ENCODE results near the gene HIVEP3.

Gene HIVEP3

DNA sequence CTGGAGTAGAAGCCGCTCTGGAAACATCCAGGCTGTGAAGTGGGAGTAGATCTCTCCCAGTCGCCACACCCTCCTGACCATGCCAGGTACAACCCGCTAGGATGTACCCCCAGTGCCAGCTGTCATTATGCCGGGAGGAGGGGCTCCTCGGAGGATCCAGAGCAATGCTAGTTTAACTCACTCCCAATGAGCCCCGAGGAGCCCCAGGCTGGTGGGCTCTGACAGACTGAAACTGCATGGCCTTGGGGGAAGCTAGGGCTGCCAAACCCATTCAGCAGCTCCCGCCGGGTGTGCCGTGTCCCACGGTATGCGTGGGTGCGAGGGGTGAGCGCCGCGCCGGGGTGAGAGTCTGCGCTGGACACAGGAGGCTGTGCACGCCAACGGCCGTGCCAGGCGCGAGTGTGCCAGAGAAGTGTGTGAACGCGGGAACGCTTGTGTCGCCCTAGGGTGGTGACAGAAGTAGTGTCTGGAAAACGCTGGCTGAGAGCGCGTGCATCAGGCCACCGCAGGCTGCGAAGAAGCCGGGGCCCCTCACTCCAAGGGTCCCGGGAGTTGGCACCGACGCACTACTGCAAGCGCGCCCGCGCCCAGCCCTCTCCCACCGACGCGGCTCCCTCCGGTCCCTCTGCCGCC, 257.2 kb downstream of the HIVEP3 start:
- no peak for DNase-seq

DNA sequence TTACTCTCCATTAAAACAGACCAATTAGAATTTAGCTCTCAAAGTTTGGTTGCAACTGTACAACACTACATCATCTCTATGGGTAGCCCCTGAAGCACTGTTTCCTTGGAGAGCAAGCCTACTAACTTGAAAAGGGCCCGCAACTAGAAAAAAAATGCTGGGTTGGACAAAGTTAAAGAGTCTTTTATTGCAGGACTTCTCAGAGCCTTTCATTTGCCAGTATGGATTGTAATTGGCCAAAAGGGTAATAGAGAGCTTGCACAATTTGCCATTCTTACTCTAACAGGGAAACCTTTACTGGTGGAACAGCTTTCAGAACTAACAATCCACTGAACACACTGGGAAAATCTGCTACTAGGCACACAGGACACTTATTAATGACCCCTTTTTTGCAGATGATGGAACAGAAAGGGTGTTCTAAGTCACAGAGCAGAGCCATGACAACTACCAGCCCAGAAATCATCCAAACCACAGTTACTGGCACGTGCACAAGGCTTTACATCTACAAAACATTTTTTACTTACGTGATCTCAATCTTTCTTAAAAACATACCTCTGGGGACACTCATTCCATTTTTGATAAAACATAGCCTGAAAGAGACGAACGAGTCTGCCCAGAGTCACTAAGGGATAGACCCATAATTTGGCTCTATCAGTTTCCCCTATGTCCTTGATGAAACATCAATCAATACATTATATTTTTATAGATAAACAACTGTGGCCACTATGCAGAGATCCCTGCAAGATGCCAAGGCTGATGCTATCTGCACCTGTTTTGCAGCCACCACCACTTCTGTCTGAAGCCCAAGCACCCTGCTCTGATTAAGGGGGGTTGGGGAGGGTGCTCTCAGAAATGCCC, 257.9 kb downstream of the HIVEP3 start:
- no peak for DNase-seq

DNA sequence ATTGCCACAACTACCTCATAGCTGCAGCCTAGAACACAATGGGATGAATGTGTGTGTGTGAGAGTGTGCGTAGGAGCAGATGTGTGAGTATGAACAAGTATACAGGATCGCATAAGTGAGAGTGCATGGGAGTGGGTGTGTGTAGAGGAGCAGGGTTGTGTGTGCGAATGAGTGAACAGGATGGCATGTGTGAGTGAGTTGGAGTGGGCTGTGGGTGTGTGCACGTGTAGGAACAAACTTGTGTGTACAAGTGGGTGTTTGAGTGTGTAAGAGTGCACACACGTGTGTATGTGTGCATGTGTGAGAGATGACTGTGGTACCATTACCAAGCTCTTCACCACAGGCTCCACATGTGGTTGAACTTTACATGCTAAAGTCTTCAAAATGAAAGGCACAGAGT, 258.8 kb downstream of the HIVEP3 start:
- DNase-seq: no peak

DNA sequence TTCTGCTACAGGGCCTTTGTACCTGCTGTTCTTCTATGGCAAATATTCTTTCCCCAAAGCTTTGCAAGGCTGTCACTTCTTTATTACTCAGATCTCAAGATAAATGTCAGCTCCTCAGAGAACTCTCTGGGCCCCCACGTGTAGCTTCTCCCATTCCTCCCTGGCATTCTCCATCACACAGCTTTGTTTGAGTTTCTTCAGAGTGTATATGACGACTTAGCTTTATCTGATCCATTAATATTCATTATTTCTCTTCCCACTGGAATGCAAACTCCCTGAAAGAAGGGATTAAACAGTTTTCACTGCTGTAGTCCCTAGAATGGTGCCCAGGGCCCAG, 259.6 kb downstream of the HIVEP3 start:
- DNase-seq: no peak

DNA sequence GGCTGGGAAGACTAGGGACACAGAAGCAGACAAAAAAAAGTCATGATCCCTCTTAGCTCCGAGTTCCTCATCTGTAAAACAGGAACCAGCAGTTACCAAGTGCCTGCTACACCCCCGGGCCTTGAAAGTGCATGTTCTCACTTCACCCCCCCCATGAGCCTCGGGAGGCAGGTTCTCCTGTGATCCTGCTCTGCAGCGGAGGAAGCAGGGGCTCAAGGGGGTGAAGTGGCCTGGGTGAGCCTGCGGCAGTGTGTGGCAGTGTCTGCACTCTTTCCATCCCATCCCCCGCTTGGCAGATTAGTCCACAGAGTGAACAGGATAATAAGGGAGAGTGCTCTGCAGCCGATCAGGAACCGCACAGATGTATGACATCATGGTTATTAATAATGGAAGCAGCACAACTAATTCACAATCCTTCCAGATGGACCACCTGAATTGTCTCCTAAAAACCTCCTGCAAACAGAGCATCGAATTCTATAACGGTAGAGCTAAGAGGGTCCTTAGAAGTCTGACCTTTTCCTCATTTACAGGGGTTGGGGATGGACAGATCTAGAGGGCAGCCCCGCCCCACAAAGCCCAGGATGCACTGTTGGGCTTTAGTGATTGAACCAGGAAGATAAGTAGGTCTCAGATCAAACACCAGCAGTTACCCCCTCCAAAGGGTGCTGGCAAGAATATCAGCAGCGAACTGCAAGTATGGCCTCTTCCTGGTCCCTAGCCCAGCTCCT, 260.1 kb downstream of the HIVEP3 start:
- DNase-seq: no peak

DNA sequence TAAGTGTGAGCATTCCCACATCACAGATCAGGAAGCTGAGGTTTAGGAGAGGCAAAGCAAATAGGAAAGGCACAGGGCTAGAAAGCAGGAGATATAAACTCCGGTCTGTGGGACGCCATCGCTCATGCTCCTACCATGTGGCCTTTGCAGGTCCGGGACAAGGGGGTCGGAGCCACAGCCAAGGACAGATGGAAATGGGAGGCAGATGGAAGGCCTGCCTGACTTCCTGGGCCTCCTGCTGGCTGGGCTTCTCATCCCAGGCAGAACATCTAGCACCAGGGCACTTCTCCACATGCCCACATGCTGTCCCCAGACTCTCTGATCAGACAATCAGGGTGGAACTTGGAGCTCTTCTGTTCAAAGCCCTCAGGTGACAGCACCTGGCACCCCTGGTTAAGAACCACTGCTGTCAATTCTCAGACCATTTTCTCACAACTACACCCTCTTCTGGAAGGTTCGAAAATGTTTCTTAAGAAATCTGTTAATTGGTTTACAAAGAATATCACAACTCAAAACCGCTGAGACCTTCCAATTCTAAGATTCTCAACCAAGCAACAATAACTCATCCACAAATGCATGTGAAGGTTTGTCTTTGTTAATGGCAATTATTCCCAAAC, 260.9 kb downstream of the HIVEP3 start:
- DNase-seq: no peak

DNA sequence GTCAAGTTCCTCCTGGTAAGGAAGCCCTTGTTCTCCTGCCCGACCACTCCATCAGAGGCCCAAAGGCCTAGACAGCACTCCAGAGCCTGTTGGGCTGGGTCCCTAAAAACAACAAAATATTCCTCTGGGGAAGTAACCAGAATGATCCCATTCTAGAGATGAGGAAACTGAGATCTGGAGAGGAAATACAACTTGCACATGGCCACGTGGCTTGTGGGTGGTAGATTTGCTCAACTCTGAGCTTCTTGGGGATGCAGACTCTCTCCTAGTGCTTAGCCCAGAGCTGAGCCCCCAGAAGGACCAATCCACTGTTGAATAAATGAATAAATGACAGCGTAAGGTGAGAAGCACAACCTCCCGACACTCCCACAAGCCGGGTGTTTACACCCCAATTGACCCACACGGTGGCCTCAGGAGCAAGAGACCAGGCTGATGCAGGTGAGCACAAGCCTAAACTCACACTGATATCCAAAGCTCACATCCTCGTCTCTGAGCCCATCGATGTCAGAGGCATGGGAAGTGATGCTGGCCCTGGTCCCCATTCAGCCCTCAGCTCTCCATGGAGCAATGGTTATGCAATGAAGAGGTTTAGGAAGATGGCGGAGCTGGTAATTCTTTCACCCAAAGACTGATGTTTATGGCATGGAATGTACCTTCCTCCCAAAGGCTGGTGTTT, 261.8 kb downstream of the HIVEP3 start:
- no peak for DNase-seq

DNA sequence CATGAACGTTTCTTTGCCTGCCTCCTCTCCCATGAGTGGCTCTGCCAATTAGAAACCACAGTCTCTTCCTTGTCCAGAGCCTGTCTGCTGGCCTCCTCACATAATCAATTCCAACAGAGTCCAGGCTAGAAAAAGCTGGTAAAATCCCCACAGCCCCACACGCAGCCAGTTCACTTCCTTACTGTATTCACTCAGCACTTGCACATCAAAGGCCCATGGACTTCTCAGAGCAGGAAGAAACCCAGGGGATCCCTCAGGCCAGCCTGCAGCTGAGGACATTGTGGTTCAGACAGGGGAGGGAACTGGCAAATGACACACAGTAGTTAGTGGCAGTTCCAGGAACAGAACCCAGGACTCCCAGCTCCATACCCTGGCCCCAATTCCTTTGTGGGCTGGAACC, 262.7 kb downstream of the HIVEP3 start:
- no peak for DNase-seq

DNA sequence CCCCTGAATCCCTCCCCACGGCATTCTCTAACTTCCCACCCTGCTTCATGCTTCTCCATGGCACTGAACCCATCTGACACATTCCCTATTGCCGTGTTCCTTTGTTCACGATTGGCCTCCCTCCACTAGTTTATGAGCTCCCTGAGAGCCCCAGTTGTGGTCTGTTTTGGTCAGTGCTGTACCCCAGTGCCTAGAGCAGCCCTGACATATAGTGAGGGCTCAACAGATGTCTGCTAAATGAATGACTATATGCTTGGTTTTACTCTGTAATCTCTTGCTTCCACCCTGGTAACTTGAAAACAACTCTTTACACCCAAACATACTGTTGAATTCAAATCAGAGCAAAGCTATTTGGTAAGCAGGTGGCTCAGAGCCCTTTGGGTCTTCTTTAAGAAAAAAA, 263.1 kb downstream of the HIVEP3 start:
- DNase-seq: no peak

- no peak for DNase-seq
Measured at GRCh38 chr1:41653574-41653973, 265.1 kb downstream of the HIVEP3 start.

DNA sequence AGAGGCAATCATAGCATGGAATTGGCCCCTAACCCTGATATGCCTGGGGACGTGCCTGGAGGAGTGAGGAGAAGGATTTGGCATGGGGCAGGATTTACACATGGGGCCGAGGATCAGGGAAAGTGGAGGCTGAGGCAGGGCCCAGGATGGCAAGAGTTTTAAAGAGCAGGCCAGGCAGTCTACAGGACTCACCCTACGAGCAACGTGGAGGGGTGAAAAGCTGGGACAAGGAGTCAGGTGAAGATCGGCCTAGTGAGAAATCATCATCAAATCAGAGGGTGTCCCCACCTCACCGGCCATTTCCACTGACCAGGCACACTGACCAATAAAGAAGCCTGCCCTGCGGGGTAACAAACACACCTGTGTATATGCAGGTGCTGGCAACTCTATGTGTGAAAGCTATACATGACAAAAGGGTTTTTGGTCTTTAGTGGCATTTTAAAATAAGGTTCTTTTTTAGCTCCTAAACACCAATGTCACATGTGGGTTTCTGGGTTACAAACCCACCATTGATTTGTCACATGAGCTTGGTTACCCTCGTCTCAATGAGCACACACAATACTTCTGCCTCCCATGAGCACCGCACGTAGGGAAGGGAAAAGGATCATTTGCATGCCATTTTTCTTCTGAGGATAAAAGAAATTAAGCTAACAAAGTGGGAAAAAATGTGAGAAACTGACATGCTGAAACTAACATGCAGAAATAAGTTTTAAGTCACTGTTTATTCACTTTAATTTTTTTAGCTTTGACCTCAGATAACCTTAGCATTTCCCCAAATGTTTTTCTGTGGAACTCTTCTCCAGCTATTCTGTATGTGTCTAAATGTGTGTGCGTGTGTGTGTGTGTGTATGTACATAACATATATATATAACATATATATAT, 266.1 kb downstream of the HIVEP3 start:
- no peak for DNase-seq

DNA sequence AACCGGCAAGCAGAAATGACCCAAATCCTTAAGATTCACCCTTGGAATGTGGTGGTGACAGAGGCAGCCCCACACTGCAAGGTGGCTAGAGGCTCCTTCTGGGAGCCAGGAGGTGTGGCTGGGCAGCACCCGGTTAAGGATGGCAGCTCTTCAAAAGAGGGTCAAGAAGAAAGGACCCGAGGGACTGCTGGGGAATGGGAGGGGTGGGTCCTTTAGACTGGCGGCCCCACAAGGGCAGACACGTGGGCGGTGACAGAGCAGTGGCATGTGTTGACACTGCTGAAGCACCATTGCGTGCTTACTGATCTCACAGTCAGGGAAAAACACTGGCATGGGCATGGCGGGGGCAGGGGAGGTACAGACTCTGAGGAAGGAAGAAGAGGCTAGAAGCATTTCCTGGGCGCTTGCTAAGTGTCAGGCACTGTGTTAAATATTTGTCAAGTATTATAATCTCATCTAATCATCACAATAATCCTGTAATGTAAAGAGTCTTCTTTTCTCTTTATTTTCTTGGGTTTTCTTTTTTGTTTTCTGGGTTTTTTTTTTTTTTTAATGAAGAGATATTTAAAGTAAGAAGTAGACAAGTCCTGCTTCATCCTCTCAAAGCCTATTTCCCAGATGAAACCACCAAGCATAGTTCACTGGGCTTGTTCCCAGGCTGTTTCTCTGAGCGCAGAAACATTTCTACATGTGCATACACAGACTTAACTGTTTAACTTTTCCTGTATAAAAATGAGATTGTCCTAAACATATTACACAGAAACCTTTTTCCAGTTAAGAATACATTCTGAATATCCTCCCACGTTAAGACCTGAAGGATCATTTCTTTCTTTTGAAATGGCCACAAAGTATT, 268.5 kb downstream of the HIVEP3 start:
- DNase-seq: peak; percentile 79

- DNase-seq: no peak
Measured at GRCh38 chr1:41649396-41650027, 269.2 kb downstream of the HIVEP3 start.

DNA sequence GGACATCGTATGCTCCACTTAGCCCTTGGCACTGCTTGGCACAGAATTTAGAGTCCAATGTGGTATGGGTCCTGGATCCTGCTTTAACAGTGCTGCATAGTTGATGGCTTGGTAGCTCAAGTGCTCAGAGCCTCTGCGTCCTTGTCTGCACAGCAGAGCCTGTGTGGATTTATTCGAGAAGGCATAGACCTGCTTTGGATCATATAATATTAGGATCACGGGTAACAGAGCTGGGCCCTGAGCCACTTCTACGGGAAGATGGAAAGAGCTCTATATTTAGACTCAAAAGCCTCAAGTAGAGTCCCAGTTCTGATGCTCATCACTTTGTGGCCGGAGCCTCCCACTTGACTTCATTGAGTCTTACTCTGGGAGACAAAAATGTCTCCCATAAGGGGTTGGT, 269.9 kb downstream of the HIVEP3 start:
- DNase-seq: no peak

DNA sequence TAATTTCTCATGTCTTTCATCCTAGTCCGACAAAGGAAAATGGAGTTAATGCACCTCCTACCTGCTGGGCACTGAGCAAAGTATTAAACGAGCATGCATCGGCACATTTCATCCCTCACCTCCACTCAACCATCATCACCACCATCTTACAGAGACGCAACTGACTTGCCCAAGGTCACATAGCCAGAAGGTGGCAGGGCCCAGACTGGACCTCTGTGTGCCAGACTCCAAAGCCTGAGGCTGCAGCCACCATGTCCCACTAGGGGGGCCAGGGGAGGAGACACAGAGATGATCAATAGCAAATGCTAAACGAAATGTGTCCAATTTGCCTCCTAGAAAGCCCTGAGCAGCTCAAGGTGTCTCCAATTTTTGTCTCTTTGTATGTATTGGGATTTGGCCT, 270.5 kb downstream of the HIVEP3 start:
- no peak for DNase-seq

DNA sequence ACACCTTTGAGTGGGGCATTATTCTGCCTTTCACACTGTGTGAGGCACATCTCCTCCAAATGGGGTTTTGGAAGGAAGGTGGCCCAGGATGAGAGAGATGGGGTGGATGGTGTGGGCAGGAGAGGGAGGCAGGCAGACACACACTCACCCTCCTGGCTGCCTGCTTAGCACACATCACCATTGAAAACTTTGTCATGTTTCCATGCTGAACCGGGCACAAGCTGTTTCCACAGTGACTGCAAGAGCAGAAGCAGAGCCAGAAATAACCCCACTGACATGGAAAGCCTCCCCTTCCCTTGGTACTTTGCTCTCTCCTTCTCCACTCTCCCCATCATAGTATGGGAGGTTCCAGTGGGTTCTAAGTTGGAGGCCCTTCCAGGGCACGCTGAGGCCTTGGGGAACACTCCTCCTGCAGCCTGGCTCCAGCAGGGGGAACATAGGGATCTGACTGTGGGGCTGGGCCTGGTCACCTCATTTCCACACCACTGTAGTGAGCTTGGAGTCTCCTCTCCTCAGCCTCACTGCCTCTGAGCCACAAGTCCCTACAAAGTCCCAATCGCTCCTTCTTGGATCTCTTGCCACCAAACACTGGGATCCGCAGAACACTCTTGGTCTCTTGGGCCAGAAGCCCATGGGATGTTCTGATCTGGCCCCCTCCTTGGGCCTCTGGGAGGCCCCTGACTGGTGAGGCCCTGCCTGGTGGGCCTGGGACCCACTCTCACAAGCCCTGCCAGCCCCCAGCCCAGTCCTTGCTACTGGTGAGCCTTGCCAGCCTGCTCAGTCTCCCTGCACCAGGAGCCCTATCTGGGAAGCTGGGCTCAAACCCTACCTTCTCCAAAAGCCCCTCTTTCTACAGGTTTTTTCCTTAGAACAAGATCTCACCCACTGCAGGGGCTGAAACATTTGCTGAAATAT, 271.2 kb downstream of the HIVEP3 start:
- DNase-seq: no peak

DNA sequence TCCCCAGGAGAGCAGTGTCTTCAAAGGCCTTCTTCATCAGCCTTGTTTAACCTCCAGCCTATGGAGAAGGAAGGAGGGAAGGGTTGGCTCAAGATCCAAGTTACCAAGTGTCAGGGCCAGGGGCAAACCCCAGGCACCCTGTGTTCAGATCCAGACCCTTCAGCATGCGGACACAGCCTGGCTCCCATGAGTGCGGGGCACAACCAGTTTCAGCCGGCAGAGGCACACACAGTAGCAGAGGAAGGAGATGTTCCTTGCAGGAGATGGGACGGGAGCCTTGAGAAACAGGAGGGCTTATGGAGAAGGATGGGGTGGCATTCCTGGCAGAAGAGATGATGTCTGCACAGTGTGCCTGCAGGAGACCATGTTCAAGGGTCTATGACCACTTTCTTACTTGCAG, 272.5 kb downstream of the HIVEP3 start:
- DNase-seq: no peak

DNA sequence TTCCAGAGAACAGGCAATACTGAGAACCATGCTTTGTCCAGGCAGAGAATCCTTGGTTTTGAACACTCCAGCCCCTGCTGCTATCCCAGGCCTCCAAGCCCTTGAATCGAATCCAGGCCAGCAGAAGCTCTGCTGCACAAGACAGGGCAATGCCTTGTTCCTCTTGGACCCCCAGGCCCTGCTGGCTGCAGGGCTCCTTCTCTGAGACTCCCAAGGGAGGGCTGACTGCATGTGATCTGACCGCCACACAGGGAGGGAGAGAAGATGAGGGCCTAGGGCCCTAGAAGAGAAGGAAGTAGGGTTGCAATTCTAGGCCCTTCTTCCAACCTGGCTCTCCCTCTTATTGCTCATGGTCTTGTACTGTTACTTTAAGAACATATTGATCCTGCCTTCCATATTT, 273.7 kb downstream of the HIVEP3 start:
- DNase-seq: no peak

Measured in fibroblast of skin of back (primary cell).